ENCODE data around the gene CPLX1.
A peak's percentile ranks its signal among the peaks of the same experiment; 100 is the strongest.

The CPLX1 gene

GRCh38 chr4:825971-826330 is at the start of gene CPLX1:
TSS of gene CPLX1 (minus strand) at chr4:826129. CDS start at chr4:824522, 1,607 bp downstream.
- DNase-seq: no peak

GRCh38 chr4:874971-875817 is 49.3 kb upstream of the CPLX1 start:
- no peak for DNase-seq

- DNase-seq: no peak
Observed at GRCh38 chr4:874056-874455, 48.1 kb upstream of the CPLX1 start.

- no peak for DNase-seq
Observed at GRCh38 chr4:872241-872981, 46.5 kb upstream of the CPLX1 start.

GRCh38 chr4:871484-871883 is 45.6 kb upstream of the CPLX1 start:
- no peak for DNase-seq

- peak; percentile 43 for DNase-seq
Observed at GRCh38 chr4:870951-871350, 45.0 kb upstream of the CPLX1 start.

- DNase-seq: no peak
Observed at GRCh38 chr4:869776-870175, 43.8 kb upstream of the CPLX1 start.

- DNase-seq: no peak
Observed at GRCh38 chr4:868421-868820, 42.5 kb upstream of the CPLX1 start.

- no peak for DNase-seq
Observed at GRCh38 chr4:867526-868250, 41.8 kb upstream of the CPLX1 start.

- DNase-seq: no peak
Observed at GRCh38 chr4:866761-867390, 40.9 kb upstream of the CPLX1 start.

- no peak for DNase-seq
Observed at GRCh38 chr4:866068-866760, 40.3 kb upstream of the CPLX1 start.

GRCh38 chr4:865572-865971 is 39.6 kb upstream of the CPLX1 start:
- no peak for DNase-seq

GRCh38 chr4:865121-865465 is 39.2 kb upstream of the CPLX1 start:
- DNase-seq: no peak

GRCh38 chr4:864456-865120 is 38.7 kb upstream of the CPLX1 start:
- no peak for DNase-seq

GRCh38 chr4:860561-860960 is 34.6 kb upstream of the CPLX1 start:
- peak; percentile 3 for DNase-seq

GRCh38 chr4:859496-859895 is 33.6 kb upstream of the CPLX1 start:
- no peak for DNase-seq

GRCh38 chr4:858831-859451 is 33.0 kb upstream of the CPLX1 start:
- DNase-seq: no peak

GRCh38 chr4:858041-858481 is 32.1 kb upstream of the CPLX1 start:
- no peak for DNase-seq

GRCh38 chr4:857461-857860 is 31.5 kb upstream of the CPLX1 start:
- DNase-seq: no peak

- DNase-seq: no peak
Observed at GRCh38 chr4:856225-856901, 30.4 kb upstream of the CPLX1 start.

GRCh38 chr4:855880-856224 is 29.9 kb upstream of the CPLX1 start:
- no peak for DNase-seq

Measured in right hindlimb (tissue), 1 donor.